ENCODE measurements around the gene FTCD.

- TF ChIP-seq CHD1 (IDR thresholded peaks at IDR 0.05; ENCODE audit: low read depth, low read length) (no peak), POLR2A (IDR thresholded peaks at IDR 0.05; ENCODE audit: low read depth, low read length) (no peak), CTCF (conservative IDR thresholded peaks at IDR 0.05; ENCODE audit: low read depth, low read length) (no peak), MAZ (IDR thresholded peaks at IDR 0.05; ENCODE audit: borderline replicate concordance, low read depth, low read length) (no peak)
Observed at GRCh38 chr21:46113497-46114176, 41.7 kb downstream of the FTCD start.
